Panc1 (cell line): ENCODE data around the gene IL2. TPM values are rescaled to one million over a fixed set of nuclear protein-coding genes. Genes with fewer than 3 reads are reported as not detected.

Source experiments
- ATAC-seq: fragments of 200-7000 bp; cut with Tn5 transposase; 2 replicates; pipeline ENCODE4 v1.9.1; 2020; ENCODE audit warnings: mild to moderate bottlenecking, moderate library complexity
- BruUV-seq: library from RNA; stranded (reverse); fragments of 400-500 nt; replicated peaks from 2 replicates; lab custom pipeline; 2021; lab: Mats Ljungman, UMichigan
- CTCF ChIA-PET: fragments of 300-600 bp; sonication (Branson Sonifier 250); formaldehyde crosslinking; loops from one replicate; lab custom pipeline; 2022; ENCODE audit warnings: antibody characterized with exemption; lab: Charles Lee
- POLR2A ChIA-PET: fragments of 300-600 bp; sonication (Branson Sonifier 250); formaldehyde crosslinking; loops from one replicate; lab custom pipeline; 2022; ENCODE audit warnings: antibody characterized with exemption; lab: Charles Lee
- DNase-seq: peaks from one replicate; pipeline ENCODE4 v3.0.0-alpha.2; 2010; ENCODE audit warnings: low read depth, low spot score
- H3K27ac ChIP-seq: 2 replicates; pipeline ENCODE4 v1.5.1; 2011; ENCODE audit warnings: mild to moderate bottlenecking, low read length, inconsistent platforms
- H3K27me3 ChIP-seq: fragments of 200-500 bp; sonication (Bioruptor generic); 2 replicates; pipeline ENCODE4 v1.6.0; 2014; ENCODE audit warnings: low read length, inconsistent platforms; ENCODE audit not compliant: control insufficient read depth, insufficient read depth
- H3K36me3 ChIP-seq: fragments of 200-500 bp; sonication (Bioruptor generic); 2 replicates; pipeline ENCODE4 v1.5.1; 2014; ENCODE audit warnings: inconsistent platforms, mild to moderate bottlenecking, low read length, moderate library complexity; ENCODE audit not compliant: control insufficient read depth, insufficient read depth
- H3K4me1 ChIP-seq: 2 replicates; pipeline ENCODE4 v1.5.1; 2011; ENCODE audit warnings: inconsistent platforms, mild to moderate bottlenecking, low read length, moderate library complexity; ENCODE audit not compliant: control insufficient read depth, insufficient read depth
- H3K4me3 ChIP-seq, 2 experiments: 2 replicates each; pipeline ENCODE4 v1.5.1; 2011 to 2012; ENCODE audit warnings: low read depth in 2 of 2, low read length in 2 of 2, mild to moderate bottlenecking in 2 of 2, inconsistent platforms in 1 of 2, moderate library complexity in 1 of 2
- H3K9me3 ChIP-seq: fragments of 200-500 bp; sonication (Bioruptor generic); 2 replicates; pipeline ENCODE4 v1.5.1; 2014; ENCODE audit warnings: low read depth, mild to moderate bottlenecking, inconsistent platforms, low read length, moderate library complexity; ENCODE audit not compliant: control insufficient read depth, insufficient read depth
- CTCF ChIP-seq: fragments of 450-650 bp; IDR thresholded peaks from 2 replicates; pipeline ENCODE4 v1.5.1; 2017; ENCODE audit warnings: mild to moderate bottlenecking
- POLR2AphosphoS5 ChIP-seq: IDR thresholded peaks from 2 replicates; pipeline ENCODE4 v1.6.1; 2012; ENCODE audit warnings: mild to moderate bottlenecking, low read depth, low read length, moderate library complexity
- REST ChIP-seq, 2 experiments: IDR thresholded peaks; 2 replicates each; pipeline ENCODE4 v1.6.1; 2011 to 2012; ENCODE audit warnings: low read depth in 2 of 2, control low read depth in 1 of 2, low read length in 1 of 2, mild to moderate bottlenecking in 1 of 2, moderate library complexity in 1 of 2; ENCODE audit not compliant: insufficient read depth in 1 of 2
- SIN3A ChIP-seq: IDR thresholded peaks from 2 replicates; pipeline ENCODE4 v1.6.1; 2012; ENCODE audit warnings: low read depth, mild to moderate bottlenecking, low read length, moderate library complexity, borderline replicate concordance; ENCODE audit not compliant: insufficient read depth
- TCF7L2 ChIP-seq: IDR thresholded peaks from 2 replicates; pipeline ENCODE4 v1.6.1; 2011; ENCODE audit warnings: mild to moderate bottlenecking, low read depth, low read length, inconsistent platforms
- in situ Hi-C: cut with HindIII; loops from 2 replicates; pipeline ENCODE4 v1.10.0; 2016; ENCODE audit warnings: low sequenced_read_pairs, low pct_unique_long_range_greater_than_20kb
- intact Hi-C: fragments of 100-400 bp; cut with micrococcal nuclease; formaldehyde crosslinking; loops from one replicate; pipeline ENCODE4 v1.10.0; 2022; ENCODE audit not compliant: unreplicated experiment
- total RNA-seq: library from RNA; stranded (reverse); gene quantifications from one replicate; pipeline ENCODE4 v1.2.1, GENCODE V29; 2021; ENCODE audit not compliant: unreplicated experiment

IL2 gene
- total RNA-seq, 1 experiment from 2014 or later = 0.57 TPM

GRCh38 chr4:122483481-122483880, 27.0 kb upstream of the IL2 start:
- POLR2A ChIA-PET = no interaction called here
- no TSS peak for BruUV-seq
- Histone ChIP-seq H3K9me3 (no peaks in the 10 kb centered on the region), H3K36me3 (no peaks in the 10 kb centered on the region), H3K27me3 (no peaks in the 10 kb centered on the region), H3K27ac (no peak overlapping the region), H3K4me3 (no peak overlapping the region), H3K4me1 (no peaks in the 10 kb centered on the region)
- TF ChIP-seq SIN3A (no peak), TCF7L2 (no peak), CTCF (no peak), REST (IDR thresholded peaks at IDR 0.05; ENCODE audit: insufficient read depth in 1 of 2, low read depth in 2 of 2, low read length in 1 of 2) (no peak)
- no peak for DNase-seq
- in situ Hi-C loops (no loop called here), intact Hi-C loops (no loop called here)
- no peak for ATAC-seq
- CTCF ChIA-PET = no interaction called here

GRCh38 chr4:122481766-122482405, 25.4 kb upstream of the IL2 start:
- no TSS peak for BruUV-seq
- ATAC-seq = no peak
- intact Hi-C loops (no loop called here), in situ Hi-C loops (no loop called here)
- Histone ChIP-seq H3K27ac (no peak overlapping the region), H3K4me3 (no peak overlapping the region), H3K4me1 (no peaks in the 10 kb centered on the region), H3K27me3 (no peaks in the 10 kb centered on the region), H3K9me3 (no peaks in the 10 kb centered on the region), H3K36me3 (no peaks in the 10 kb centered on the region)
- no peak for DNase-seq
- no peak for TF ChIP-seq CTCF
- TF ChIP-seq TCF7L2 = no peak
- no peak for TF ChIP-seq POLR2AphosphoS5
- no peak for TF ChIP-seq SIN3A
- no peak for TF ChIP-seq REST (IDR thresholded peaks at IDR 0.05; ENCODE audit: insufficient read depth in 1 of 2, low read depth in 2 of 2, low read length in 1 of 2)
- CTCF ChIA-PET = no interaction called here
- POLR2A ChIA-PET = no interaction called here
